ENCODE data around the gene GAS5. TPM values are rescaled to one million over a fixed set of nuclear protein-coding genes. Genes with fewer than 3 reads are reported as not detected.
"Not testable (repeated sequence)": the region's sequence is repeated elsewhere in the genome, so short reads cannot be mapped to it uniquely, and the experiment has no call there.

GAS5 gene
- total RNA-seq, 1 donor from 2014 or later = 473 TPM

GRCh38 chr1:173884701-173885100, 16.9 kb upstream of the GAS5 start:
- Histone ChIP-seq H3K9me3 (ENCODE audit: insufficient read depth, low read depth, low read length) (no peaks in the 10 kb centered on the region), H3K4me1 (ENCODE audit: insufficient read depth, low read length) (no peaks in the 10 kb centered on the region), H3K79me2 (ENCODE audit: insufficient read depth, low read length) (peaks cover 5% of the 10 kb centered on the region), H3K36me3 (ENCODE audit: insufficient read depth, low read length) (peaks cover 10% of the 10 kb centered on the region), H3K27me3 (ENCODE audit: insufficient read depth, low read length) (no peaks in the 10 kb centered on the region), H3K4me3 (ENCODE audit: insufficient read depth, low read depth, low read length) (no peak overlapping the region), H2AFZ (ENCODE audit: low read depth, low read length) (no peak overlapping the region), H3K27ac (ENCODE audit: low read depth, low read length) (no peak overlapping the region), H3K9ac (ENCODE audit: low read length) (no peak overlapping the region), H3K4me2 (ENCODE audit: low read length) (no peak overlapping the region), H4K20me1 (ENCODE audit: insufficient read depth, low read length) (peaks cover 3% of the 10 kb centered on the region)
- no peak for DNase-seq (ENCODE audit: low read depth)
- no peak for TF ChIP-seq CTCF (IDR thresholded peaks at IDR 0.05; ENCODE audit: insufficient read depth, low read depth, low read length)
- no peak for TF ChIP-seq EZH2 (IDR thresholded peaks at IDR 0.05; ENCODE audit: insufficient read depth, low read length)
- H3K4me3 Mint-ChIP-seq (ENCODE audit: unreplicated experiment) = no peak overlapping the region
- H3K27me3 Mint-ChIP-seq (ENCODE audit: low read depth, unreplicated experiment) = no peaks in the 10 kb centered on the region
- FAIRE-seq = no peak
- no peak overlapping the region for H3K27ac Mint-ChIP-seq (ENCODE audit: unreplicated experiment)
- H3K36me3 Mint-ChIP-seq (ENCODE audit: low read depth, unreplicated experiment) = peaks cover 15% of the 10 kb centered on the region
- H3K4me1 Mint-ChIP-seq (ENCODE audit: low read depth, unreplicated experiment) = no peaks in the 10 kb centered on the region
- H3K9me3 Mint-ChIP-seq (ENCODE audit: unreplicated experiment) = no peaks in the 10 kb centered on the region

- H3K36me3 Mint-ChIP-seq (ENCODE audit: low read depth, unreplicated experiment) = peaks cover 17% of the 10 kb centered on the region
- H3K4me2 ChIP-seq (ENCODE audit: low read length); FAIRE-seq; H2AFZ ChIP-seq (ENCODE audit: low read depth, low read length); H3K4me1 ChIP-seq (ENCODE audit: insufficient read depth, low read length); H3K27ac Mint-ChIP-seq (ENCODE audit: unreplicated experiment); H3K9me3 ChIP-seq (ENCODE audit: insufficient read depth, low read depth, low read length); H3K79me2 ChIP-seq (ENCODE audit: insufficient read depth, low read length); H3K27ac ChIP-seq (ENCODE audit: low read depth, low read length); H3K27me3 ChIP-seq (ENCODE audit: insufficient read depth, low read length); DNase-seq (ENCODE audit: low read depth); H3K4me1 Mint-ChIP-seq (ENCODE audit: low read depth, unreplicated experiment); H3K4me3 Mint-ChIP-seq (ENCODE audit: unreplicated experiment); H4K20me1 ChIP-seq (ENCODE audit: insufficient read depth, low read length); H3K27me3 Mint-ChIP-seq (ENCODE audit: low read depth, unreplicated experiment); H3K9ac ChIP-seq (ENCODE audit: low read length); H3K4me3 ChIP-seq (ENCODE audit: insufficient read depth, low read depth, low read length); H3K9me3 Mint-ChIP-seq (ENCODE audit: unreplicated experiment): not testable (repeated sequence)
- H3K36me3 ChIP-seq (ENCODE audit: insufficient read depth, low read length) = peaks cover 22% of the 10 kb centered on the region
These were observed 13.3 kb upstream of the GAS5 start for GRCh38 chr1:173881117-173881516.

- no peak overlapping the region for H3K4me2 ChIP-seq (ENCODE audit: low read length)
These were observed 10.5 kb upstream of the GAS5 start for GRCh38 chr1:173878251-173878650.

More at GRCh38 chr1:173878251-173878650, 10.5 kb upstream of the GAS5 start:
- TF ChIP-seq EZH2 (IDR thresholded peaks at IDR 0.05; ENCODE audit: insufficient read depth, low read length) (no peak), CTCF (IDR thresholded peaks at IDR 0.05; ENCODE audit: insufficient read depth, low read depth, low read length) (no peak)
- no peak overlapping the region for H3K9ac ChIP-seq (ENCODE audit: low read length)
- Mint-ChIP-seq H3K4me3 (ENCODE audit: unreplicated experiment) (no peak overlapping the region), H3K36me3 (ENCODE audit: low read depth, unreplicated experiment) (peaks cover 11% of the 10 kb centered on the region), H3K27me3 (ENCODE audit: low read depth, unreplicated experiment) (no peaks in the 10 kb centered on the region), H3K27ac (ENCODE audit: unreplicated experiment) (no peak overlapping the region), H3K9me3 (ENCODE audit: unreplicated experiment) (no peaks in the 10 kb centered on the region), H3K4me1 (ENCODE audit: low read depth, unreplicated experiment) (no peaks in the 10 kb centered on the region)
- H3K27ac ChIP-seq (ENCODE audit: low read depth, low read length) = no peak overlapping the region
- FAIRE-seq (no peak), DNase-seq (ENCODE audit: low read depth) (no peak)
- H3K36me3 ChIP-seq (ENCODE audit: insufficient read depth, low read length) = peaks cover 14% of the 10 kb centered on the region
- H4K20me1 ChIP-seq (ENCODE audit: insufficient read depth, low read length) = no peaks in the 10 kb centered on the region
- no peak overlapping the region for H2AFZ ChIP-seq (ENCODE audit: low read depth, low read length)
- H3K9me3 ChIP-seq (ENCODE audit: insufficient read depth, low read depth, low read length) = no peaks in the 10 kb centered on the region
- no peaks in the 10 kb centered on the region for H3K4me1 ChIP-seq (ENCODE audit: insufficient read depth, low read length)
- H3K4me3 ChIP-seq (ENCODE audit: insufficient read depth, low read depth, low read length) = no peak overlapping the region
- H3K79me2 ChIP-seq (ENCODE audit: insufficient read depth, low read length) = peaks cover 6% of the 10 kb centered on the region
- no peaks in the 10 kb centered on the region for H3K27me3 ChIP-seq (ENCODE audit: insufficient read depth, low read length)

All from astrocyte (in vitro differentiated cells and primary cell).